CD4-positive, CD25-positive, alpha-beta regulatory T cell (primary cell): ENCODE data around the gene ZNF385C. TPM values are rescaled to one million over a fixed set of nuclear protein-coding genes. Genes with fewer than 3 reads are reported as not detected.
"Not testable (repeated sequence)": the region's sequence is repeated elsewhere in the genome, so short reads cannot be mapped to it uniquely, and the experiment has no call there.

Experiments
- ATAC-seq, 2 donors: fragments of 150-1000 bp; cut with Tn5 transposase; one replicate each; pipeline ENCODE4 v1.10.0; 2021; ENCODE audit warnings: low read depth in 2 of 2, moderate number of reproducible peaks in 2 of 2, moderate library complexity in 1 of 2
- DNase-seq, 3 donors: peaks; one replicate each; pipeline versions ENCODE4 v3.0.0 to v3.0.0-alpha.2; 2012 to 2022; ENCODE audit warnings: mixed read lengths in 1 of 3
- H3K27ac ChIP-seq: one replicate; pipeline ENCODE4 v1.7.0; 2013; ENCODE audit warnings: mild to moderate bottlenecking, low read length; ENCODE audit not compliant: insufficient read depth, poor library complexity, severe bottlenecking
- H3K27me3 ChIP-seq: one replicate; pipeline ENCODE4 v1.7.0; 2013; ENCODE audit warnings: low read length; ENCODE audit not compliant: control insufficient read depth, insufficient read depth
- H3K36me3 ChIP-seq: one replicate; pipeline ENCODE4 v1.7.0; 2013; ENCODE audit warnings: mild to moderate bottlenecking, low read length, moderate library complexity; ENCODE audit not compliant: control insufficient read depth, insufficient read depth
- H3K4me1 ChIP-seq: 2 replicates; pipeline ENCODE4 v1.7.0; 2013; ENCODE audit warnings: mild to moderate bottlenecking, low read length; ENCODE audit not compliant: insufficient read depth, control insufficient read depth, poor library complexity, severe bottlenecking
- H3K4me3 ChIP-seq: one replicate; pipeline ENCODE4 v1.7.0; 2013; ENCODE audit warnings: low read depth, mild to moderate bottlenecking, low read length, moderate library complexity
- H3K9me3 ChIP-seq, 2 experiments: 1 replicate in 1 of 2; 2 replicates in 1 of 2; pipeline ENCODE4 v1.7.0; 2013; ENCODE audit warnings: low read length in 2 of 2, mild to moderate bottlenecking in 1 of 2, moderate library complexity in 1 of 2; ENCODE audit not compliant: control insufficient read depth in 2 of 2
- H3K27ac Mint-ChIP-seq, 3 donors: one replicate each; pipeline ENCODE4 v1.8.0; 2020 to 2022; ENCODE audit warnings: mild to moderate bottlenecking in 3 of 3, mixed read lengths in 3 of 3, moderate library complexity in 2 of 3
- H3K27me3 Mint-ChIP-seq: one replicate; pipeline ENCODE4 v1.8.0; 2022; ENCODE audit warnings: mild to moderate bottlenecking, mixed read lengths
- H3K36me3 Mint-ChIP-seq: one replicate; pipeline ENCODE4 v1.8.0; 2020; ENCODE audit warnings: mixed read lengths
- H3K4me1 Mint-ChIP-seq, 4 donors: one replicate each; pipeline ENCODE4 v1.8.0; 2020 to 2022; ENCODE audit warnings: mixed read lengths in 4 of 4, mild to moderate bottlenecking in 1 of 4
- H3K4me3 Mint-ChIP-seq, 4 donors: one replicate each; pipeline ENCODE4 v1.8.0; 2020 to 2022; ENCODE audit warnings: mild to moderate bottlenecking in 4 of 4, mixed read lengths in 4 of 4, moderate library complexity in 3 of 4
- H3K9me3 Mint-ChIP-seq, 7 donors: one replicate each; pipeline ENCODE4 v1.8.0; 2020 to 2022; ENCODE audit warnings: mixed read lengths in 7 of 7, mild to moderate bottlenecking in 3 of 7, moderate library complexity in 2 of 7
- polyA plus RNA-seq, 4 donors: library from polyadenylated mRNA; unstranded; fragments of 300-500 nt; fragmentation: Illumina TruSeq; gene quantifications; one replicate each; pipeline ENCODE4 v1.2.3, GENCODE V29; 2021
- total RNA-seq: library from RNA; stranded (reverse); gene quantifications from one replicate; pipeline ENCODE4 v1.2.3, GENCODE V29; 2022

ZNF385C gene, protein sequence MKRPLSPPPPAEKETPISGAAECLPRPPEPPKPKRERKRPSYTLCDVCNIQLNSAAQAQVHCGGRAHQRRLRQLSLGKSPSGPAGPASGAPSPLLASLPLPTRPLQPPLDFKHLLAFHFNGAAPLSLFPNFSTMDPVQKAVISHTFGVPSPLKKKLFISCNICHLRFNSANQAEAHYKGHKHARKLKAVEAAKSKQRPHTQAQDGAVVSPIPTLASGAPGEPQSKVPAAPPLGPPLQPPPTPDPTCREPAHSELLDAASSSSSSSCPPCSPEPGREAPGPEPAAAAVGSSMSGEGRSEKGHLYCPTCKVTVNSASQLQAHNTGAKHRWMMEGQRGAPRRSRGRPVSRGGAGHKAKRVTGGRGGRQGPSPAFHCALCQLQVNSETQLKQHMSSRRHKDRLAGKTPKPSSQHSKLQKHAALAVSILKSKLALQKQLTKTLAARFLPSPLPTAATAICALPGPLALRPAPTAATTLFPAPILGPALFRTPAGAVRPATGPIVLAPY
- total RNA-seq (not detected), polyA plus RNA-seq (under 1 TPM in 1 of 4 donors, not detected in 3; 0.21 TPM)

DNA sequence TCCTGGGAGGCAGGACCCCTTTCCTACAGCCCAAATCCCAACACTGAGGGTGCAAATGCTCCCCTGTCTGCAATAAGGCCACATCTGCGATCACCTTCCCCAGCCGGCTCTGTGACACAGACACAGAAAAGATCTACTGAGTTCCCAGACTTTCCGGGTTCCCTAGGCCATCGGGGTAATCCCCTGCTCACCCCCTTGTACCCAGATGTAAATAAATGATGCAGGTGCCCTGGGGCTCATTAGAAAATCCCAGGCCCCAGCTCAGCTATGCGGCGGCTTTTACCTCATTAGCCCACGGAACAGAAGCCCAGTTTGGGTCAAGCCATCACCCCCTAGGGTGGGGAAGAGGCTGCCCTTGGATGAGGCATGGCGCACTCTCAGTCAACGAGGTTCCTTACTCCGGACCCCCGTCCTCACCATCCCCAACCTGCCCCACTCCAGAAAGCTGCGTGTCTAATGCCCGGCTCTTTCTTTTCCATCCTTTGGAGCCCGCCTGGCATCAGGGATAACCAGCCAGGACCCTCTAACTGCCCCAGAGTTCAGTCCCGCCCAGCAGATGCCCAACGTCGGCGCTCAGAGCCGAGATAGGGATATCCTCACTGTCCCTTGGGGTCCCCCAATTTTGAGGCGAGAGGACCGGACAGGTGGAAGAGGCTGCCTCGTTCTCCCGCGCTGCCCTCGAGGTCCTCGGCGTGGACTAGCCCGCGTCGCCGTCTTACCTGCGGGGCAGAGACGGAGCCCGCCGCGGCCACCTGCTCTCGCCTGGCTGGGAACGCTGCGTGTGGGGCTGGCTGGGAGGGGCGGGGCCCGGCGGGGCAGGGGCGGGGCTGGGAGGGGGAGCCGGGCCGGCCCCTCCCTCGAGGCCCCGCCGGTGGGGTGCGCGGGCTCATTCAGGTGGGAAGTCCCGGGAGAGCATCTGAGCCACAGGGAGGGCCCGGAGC, at the start of gene ZNF385C:
TSS of gene ZNF385C (minus strand) at position 783 of the 941 bp plus-strand sequence. CDS start 35,417 bp downstream, outside the sequence.
- Mint-ChIP-seq H3K27me3 (peaks cover 25% of the 10 kb centered on the region), H3K36me3 (peaks cover 4% of the 10 kb centered on the region), H3K4me1 (peaks cover 0 to 12% (median under 1%) of the 10 kb centered on the region in 4 donors), H3K4me3 (peak within 1 kb of the TSS in 2 of 4 donors; percentile 39 to 57), H3K9me3 (no peaks in the 10 kb centered on the region), H3K27ac (peak within 1 kb of the TSS in 2 of 3 donors; percentile 62 to 74)
- Histone ChIP-seq H3K4me3 (no peak within 1 kb of the TSS), H3K9me3 (no peaks in the 10 kb centered on the region), H3K4me1 (peaks cover 11% of the 10 kb centered on the region), H3K36me3 (no peaks in the 10 kb centered on the region), H3K27ac (no peak within 1 kb of the TSS), H3K27me3 (peaks cover 5% of the 10 kb centered on the region)
- peak in 2 of 3 donors; percentile 23 to 33 for DNase-seq
- peak; percentile 33 to 40 for ATAC-seq

DNA sequence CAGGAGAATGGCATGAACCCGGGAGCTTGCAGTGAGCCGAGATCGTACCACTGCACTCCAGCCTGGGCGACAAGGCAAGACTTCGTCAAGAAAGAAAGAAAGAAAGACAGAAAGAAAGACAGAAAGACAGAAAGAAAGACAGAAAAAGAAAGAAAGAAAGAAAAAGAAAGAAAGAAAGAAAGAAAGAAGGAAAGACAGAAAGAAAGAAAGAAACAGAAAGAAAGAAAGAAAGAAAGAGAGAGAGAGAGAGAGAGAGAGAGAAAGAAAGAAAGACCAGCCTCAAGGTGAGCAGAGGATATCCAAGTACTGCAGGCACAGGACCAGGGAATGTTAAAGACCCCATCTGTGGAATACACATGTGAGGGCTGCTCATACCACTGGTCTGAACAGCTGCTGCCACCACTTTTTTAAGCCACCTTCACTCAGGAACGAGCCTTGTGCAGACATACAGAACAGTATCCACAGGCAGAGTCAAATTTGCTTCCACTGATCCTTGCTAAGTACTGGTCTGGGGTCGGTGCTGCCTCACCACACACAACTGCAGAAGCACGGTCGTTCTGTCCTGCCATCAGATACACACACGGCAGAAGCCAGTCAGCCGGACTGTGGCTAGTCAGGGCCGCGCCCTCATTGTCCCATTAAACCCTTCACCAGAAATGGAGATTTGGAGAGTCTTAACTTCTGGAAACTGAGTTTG, 48.8 kb upstream of the ZNF385C start:
- H3K4me3 Mint-ChIP-seq: peak overlapping the region in 1 of 4 donors; percentile 58
- H3K27ac Mint-ChIP-seq: no peak overlapping the region
- peaks cover 52% of the 10 kb centered on the region for H3K36me3 ChIP-seq

DNA sequence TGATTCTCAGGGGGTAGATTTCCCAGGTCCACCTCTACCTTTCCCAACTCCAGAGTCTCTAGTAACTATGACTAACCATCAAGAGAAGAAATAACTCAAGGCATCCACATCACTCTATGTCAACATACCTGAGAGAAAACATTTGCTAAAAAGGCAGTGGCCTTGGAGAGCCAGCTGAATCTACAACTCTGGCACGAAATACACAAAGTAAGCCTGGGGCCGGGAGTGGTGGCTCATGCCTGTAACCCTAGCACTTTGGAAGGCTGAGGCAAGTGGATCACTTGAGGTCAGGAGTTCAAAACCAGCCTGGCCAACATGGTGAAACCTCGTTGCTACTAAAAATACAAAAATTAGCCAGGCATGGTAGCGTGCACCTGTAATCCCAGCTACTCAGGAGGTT, 44.9 kb upstream of the ZNF385C start:
- not testable (repeated sequence) for H3K4me3 ChIP-seq, H3K4me3 Mint-ChIP-seq, H3K27ac ChIP-seq, H3K9me3 Mint-ChIP-seq, DNase-seq, ATAC-seq, H3K27me3 ChIP-seq, H3K27me3 Mint-ChIP-seq, H3K9me3 ChIP-seq
- H3K4me1 Mint-ChIP-seq: peaks cover 0 to 67% (median 36%) of the 10 kb centered on the region in 4 donors
- peak overlapping the region in 1 of 3 donors; percentile 12 for H3K27ac Mint-ChIP-seq
- peaks cover 11% of the 10 kb centered on the region for H3K4me1 ChIP-seq
- H3K36me3 ChIP-seq: peaks cover 45% of the 10 kb centered on the region
- peaks cover 23% of the 10 kb centered on the region for H3K36me3 Mint-ChIP-seq

More for the DNA sequence above, 48.8 kb upstream of the ZNF385C start:
- no peaks in the 10 kb centered on the region for H3K9me3 ChIP-seq
- no peaks in the 10 kb centered on the region for H3K27me3 ChIP-seq
- Mint-ChIP-seq H3K4me1 (peaks cover 0 to 60% (median 37%) of the 10 kb centered on the region in 4 donors), H3K27me3 (no peaks in the 10 kb centered on the region), H3K36me3 (peaks cover 28% of the 10 kb centered on the region), H3K9me3 (no peaks in the 10 kb centered on the region)
- DNase-seq: no peak
- H3K4me1 ChIP-seq: peaks cover 17% of the 10 kb centered on the region
- no peak overlapping the region for H3K27ac ChIP-seq
- H3K4me3 ChIP-seq: no peak overlapping the region
- ATAC-seq: no peak

DNA sequence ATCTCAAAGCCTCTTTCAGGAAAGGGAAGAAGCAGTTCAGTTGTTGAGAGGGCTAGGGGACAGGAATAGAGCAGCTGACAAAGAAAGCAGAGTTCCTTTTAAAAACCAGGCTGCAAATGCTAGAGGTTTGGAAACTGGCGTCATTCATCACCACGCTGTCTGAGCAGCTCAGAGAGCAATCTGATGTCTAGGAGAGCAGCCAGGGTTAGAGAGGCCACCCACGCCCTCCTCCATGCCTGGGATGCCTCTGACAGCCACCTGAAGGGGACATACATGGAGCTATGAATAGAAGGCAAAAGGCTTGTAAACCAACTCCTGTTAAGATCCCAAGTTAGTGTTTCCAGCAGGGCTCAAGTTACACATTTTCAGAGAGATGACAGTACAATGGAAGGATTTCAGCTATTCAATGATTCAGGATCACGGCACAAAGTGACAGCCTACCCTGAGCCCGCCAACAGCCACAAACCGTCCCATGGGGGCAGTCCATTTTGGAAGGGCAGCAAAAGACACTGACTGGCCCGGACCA, 44.2 kb upstream of the ZNF385C start:
- Mint-ChIP-seq H3K36me3 (peaks cover 21% of the 10 kb centered on the region), H3K9me3 (no peaks in the 10 kb centered on the region), H3K4me3 (peak overlapping the region in 1 of 4 donors; percentile 24), H3K27me3 (no peaks in the 10 kb centered on the region), H3K4me1 (peaks cover 0 to 69% (median 36%) of the 10 kb centered on the region in 4 donors), H3K27ac (no peak overlapping the region)
- H3K9me3 ChIP-seq: no peaks in the 10 kb centered on the region
- no peaks in the 10 kb centered on the region for H3K27me3 ChIP-seq
- no peak overlapping the region for H3K27ac ChIP-seq
- peaks cover 14% of the 10 kb centered on the region for H3K4me1 ChIP-seq
- H3K4me3 ChIP-seq: no peak overlapping the region
- DNase-seq (no peak), ATAC-seq (no peak)
- peaks cover 42% of the 10 kb centered on the region for H3K36me3 ChIP-seq

DNA sequence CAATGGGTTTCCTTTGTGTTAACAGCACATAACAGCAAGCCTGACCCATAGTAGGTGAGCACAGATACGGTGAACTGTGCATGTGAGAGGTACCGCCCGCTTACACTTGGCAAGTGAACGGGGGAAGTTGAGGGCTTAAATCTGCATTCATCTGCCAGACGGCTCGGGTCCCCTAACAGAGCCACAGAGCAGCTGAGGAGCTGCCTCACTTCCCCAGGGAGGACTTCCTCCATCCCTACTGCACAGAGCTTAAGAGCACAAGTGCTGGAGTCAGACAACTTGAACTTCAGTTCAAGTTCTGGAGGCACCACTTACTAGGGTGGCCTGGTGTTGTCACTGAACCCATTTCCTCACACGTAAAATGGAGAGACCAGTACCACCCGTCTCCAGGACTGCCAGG, 43.1 kb upstream of the ZNF385C start:
- ATAC-seq: no peak
- Mint-ChIP-seq H3K27ac (peak overlapping the region in 1 of 3 donors; percentile 35), H3K4me3 (peak overlapping the region in 1 of 4 donors; percentile 54), H3K4me1 (peaks cover 0 to 70% (median 37%) of the 10 kb centered on the region in 4 donors), H3K27me3 (no peaks in the 10 kb centered on the region), H3K9me3 (no peaks in the 10 kb centered on the region), H3K36me3 (peaks cover 15% of the 10 kb centered on the region)
- Histone ChIP-seq H3K27me3 (no peaks in the 10 kb centered on the region), H3K36me3 (peaks cover 43% of the 10 kb centered on the region), H3K27ac (no peak overlapping the region), H3K4me3 (no peak overlapping the region), H3K9me3 (no peaks in the 10 kb centered on the region), H3K4me1 (peaks cover 22% of the 10 kb centered on the region)
- DNase-seq: no peak

DNA sequence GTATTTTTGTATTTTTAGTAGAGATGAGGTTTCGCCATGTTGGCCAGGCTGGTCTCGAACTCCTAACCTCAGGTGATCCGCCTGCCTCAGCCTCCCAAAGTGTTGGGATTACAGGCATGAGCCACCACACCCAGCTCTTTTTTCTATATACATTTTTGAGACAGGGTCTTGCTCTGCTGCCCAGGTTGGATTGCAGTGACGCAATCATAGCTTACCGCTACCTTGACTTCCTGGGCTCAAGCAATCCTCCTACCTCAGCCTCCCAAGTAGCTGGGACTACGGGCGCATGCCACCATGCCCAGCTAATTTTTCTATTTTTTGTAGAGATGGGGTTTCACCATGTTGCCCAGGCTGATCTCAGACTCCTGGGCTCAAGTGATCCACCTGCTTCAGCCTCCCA, 42.4 kb upstream of the ZNF385C start:
- DNase-seq, H3K9me3 Mint-ChIP-seq, H3K4me3 ChIP-seq, H3K4me3 Mint-ChIP-seq, H3K27ac Mint-ChIP-seq, H3K9me3 ChIP-seq, H3K27me3 ChIP-seq, H3K27ac ChIP-seq, ATAC-seq, H3K27me3 Mint-ChIP-seq: not testable (repeated sequence)
- peaks cover 0 to 73% (median 40%) of the 10 kb centered on the region in 4 donors for H3K4me1 Mint-ChIP-seq
- Histone ChIP-seq H3K36me3 (peaks cover 43% of the 10 kb centered on the region), H3K4me1 (peaks cover 29% of the 10 kb centered on the region)
- H3K36me3 Mint-ChIP-seq: peaks cover 15% of the 10 kb centered on the region
